ENCODE measurements around the gene PRKAG2.
"Not testable (repeated sequence)": the region's sequence is repeated elsewhere in the genome, so short reads cannot be mapped to it uniquely, and the experiment has no call there.

Gene PRKAG2

GRCh38 chr7:151813997-151814396 lies 62.9 kb downstream of the PRKAG2 start:
- DNase-seq: no peak

GRCh38 chr7:151813445-151813844 lies 63.5 kb downstream of the PRKAG2 start:
- no peak for DNase-seq

- no peak for DNase-seq
These were observed 63.9 kb downstream of the PRKAG2 start for GRCh38 chr7:151812967-151813366.

- no peak for DNase-seq
These were observed 66.3 kb downstream of the PRKAG2 start for GRCh38 chr7:151810441-151811232.

GRCh38 chr7:151809864-151810170 lies 67.1 kb downstream of the PRKAG2 start:
- DNase-seq: no peak

- no peak for DNase-seq
These were observed 67.6 kb downstream of the PRKAG2 start for GRCh38 chr7:151809146-151809863.

GRCh38 chr7:151808400-151809145 lies 68.3 kb downstream of the PRKAG2 start:
- no peak for DNase-seq

GRCh38 chr7:151807846-151808245 lies 69.1 kb downstream of the PRKAG2 start:
- DNase-seq: no peak

- DNase-seq: no peak
These were observed 69.8 kb downstream of the PRKAG2 start for GRCh38 chr7:151806952-151807775.

GRCh38 chr7:151806204-151806603 lies 70.7 kb downstream of the PRKAG2 start:
- peak; percentile 14 to 17 for DNase-seq

GRCh38 chr7:151805191-151805590 lies 71.7 kb downstream of the PRKAG2 start:
- no peak for DNase-seq

GRCh38 chr7:151804756-151805155 lies 72.2 kb downstream of the PRKAG2 start:
- DNase-seq: no peak

GRCh38 chr7:151803841-151804240 lies 73.1 kb downstream of the PRKAG2 start:
- no peak for DNase-seq

GRCh38 chr7:151802469-151802846 lies 74.5 kb downstream of the PRKAG2 start:
- no peak for DNase-seq

GRCh38 chr7:151801782-151802468 lies 75.0 kb downstream of the PRKAG2 start:
- DNase-seq: no peak

GRCh38 chr7:151801291-151801690 lies 75.6 kb downstream of the PRKAG2 start:
- DNase-seq: no peak

- no peak for DNase-seq
These were observed 76.1 kb downstream of the PRKAG2 start for GRCh38 chr7:151800861-151801260.

GRCh38 chr7:151800391-151800790 lies 76.5 kb downstream of the PRKAG2 start:
- DNase-seq: no peak

- no peak for DNase-seq
These were observed 77.4 kb downstream of the PRKAG2 start for GRCh38 chr7:151799506-151799905.

GRCh38 chr7:151798851-151799448 lies 78.0 kb downstream of the PRKAG2 start:
- DNase-seq: no peak

GRCh38 chr7:151797667-151798307 lies 79.1 kb downstream of the PRKAG2 start:
- DNase-seq: not testable (repeated sequence)
